ENCODE data around the gene ZNF189.

The ZNF189 gene

GRCh38 chr9:101455656-101456240 lies 57.1 kb downstream of the ZNF189 start:
- Histone ChIP-seq H3K27ac (no peak overlapping the region), H3K4me3 (no peak overlapping the region)
- TF ChIP-seq CTCF (IDR thresholded peaks at IDR 0.05): no peak
- DNase-seq (ENCODE audit: low spot score): no peak

- no peak overlapping the region for H3K27ac ChIP-seq
- TF ChIP-seq CTCF (IDR thresholded peaks at IDR 0.05): no peak
- no peak for DNase-seq (ENCODE audit: low spot score)
These were observed 58.4 kb downstream of the ZNF189 start for GRCh38 chr9:101457003-101457402.

GRCh38 chr9:101458963-101459631 lies 60.4 kb downstream of the ZNF189 start:
- H3K27ac ChIP-seq: no peak overlapping the region
- no peak overlapping the region for H3K4me3 ChIP-seq
- TF ChIP-seq CTCF (IDR thresholded peaks at IDR 0.05): peak; percentile 49
- no peak for DNase-seq (ENCODE audit: low spot score)

More at GRCh38 chr9:101457003-101457402, 58.4 kb downstream of the ZNF189 start:
- no peak overlapping the region for H3K4me3 ChIP-seq

Measured in coronary artery (tissue), 2 donors.